ENCODE data around the gene ADRM1. TPM values are rescaled to one million over a fixed set of nuclear protein-coding genes. Genes with fewer than 3 reads are reported as not detected.

ADRM1 gene
- 81.4 and 101 TPM in 2 replicates for total RNA-seq

GRCh38 chr20:62302341-62303061 lies at the start of gene ADRM1:
Gene ADRM1, plus strand, starts transcription at chr20:62302997. Its CDS starts 572 bp downstream, at chr20:62303569.

Other genes with a start within 250 kb of the ADRM1 start
- 2.9 and 3.1 TPM in 2 replicates for gene TAF4, start 237.1 kb upstream of the ADRM1 start, total RNA-seq
- gene LSM14B, start 180.5 kb upstream of the ADRM1 start, total RNA-seq, result 32.6 and 34.2 TPM in 2 replicates
- gene PSMA7, start 159.6 kb upstream of the ADRM1 start, total RNA-seq, result 364 and 414 TPM in 2 replicates
- 7.5 and 7.8 TPM in 2 replicates for gene SS18L1, start 159.2 kb upstream of the ADRM1 start, total RNA-seq
- 16.4 and 19.3 TPM in 2 replicates for gene MTG2, start 120.0 kb upstream of the ADRM1 start, total RNA-seq
- gene HRH3, start 82.7 kb upstream of the ADRM1 start, total RNA-seq, result not detected in 2 replicates
- 29.6 and 29.8 TPM in 2 replicates for gene OSBPL2, start 64.5 kb upstream of the ADRM1 start, total RNA-seq
- gene LAMA5, start 64.3 kb downstream of the ADRM1 start, total RNA-seq, result 112 and 157 TPM in 2 replicates
- gene RPS21, start 84.1 kb downstream of the ADRM1 start, total RNA-seq, result 674 and 1,016 TPM in 2 replicates
- gene CABLES2, start 104.3 kb downstream of the ADRM1 start, total RNA-seq, result 0.66 and 0.68 TPM in 2 replicates
- not detected in 2 replicates for gene RBBP8NL, start 124.5 kb downstream of the ADRM1 start, total RNA-seq
- gene GATA5, start 173.0 kb downstream of the ADRM1 start, total RNA-seq, result 0.93 and 1.3 TPM in 2 replicates

Measured in aortic smooth muscle cell (primary cell).